HEK293 (cell line): Measurements from ENCODE around the gene GABRD.

Experiments
- AEBP2 ChIP-seq: fragments of 450-650 bp; formaldehyde crosslinking; IDR thresholded peaks from 2 replicates; pipeline ENCODE4 v1.5.1; 2016; ENCODE audit warnings: missing biosample characterization, missing genetic modification characterization, borderline replicate concordance
- ELK4 ChIP-seq: IDR thresholded peaks from 2 replicates; pipeline ENCODE4 v1.6.1; 2011; ENCODE audit warnings: mild to moderate bottlenecking, low read depth, low read length, borderline replicate concordance
- KLF1 ChIP-seq: fragments of 450-650 bp; formaldehyde crosslinking; IDR thresholded peaks from 2 replicates; pipeline ENCODE4 v1.5.1; 2016; ENCODE audit warnings: missing biosample characterization, missing genetic modification characterization
- MZF1 ChIP-seq: fragments of 450-650 bp; formaldehyde crosslinking; IDR thresholded peaks from 2 replicates; pipeline ENCODE4 v1.5.1; 2017; ENCODE audit warnings: missing biosample characterization, missing genetic modification characterization, borderline replicate concordance
- OSR2 ChIP-seq: fragments of 450-650 bp; formaldehyde crosslinking; IDR thresholded peaks from 2 replicates; pipeline ENCODE4 v1.5.1; 2016; ENCODE audit warnings: missing biosample characterization, missing genetic modification characterization
- PRDM2 ChIP-seq: fragments of 450-650 bp; formaldehyde crosslinking; IDR thresholded peaks from 2 replicates; pipeline ENCODE4 v1.5.1; 2016; ENCODE audit warnings: missing biosample characterization, missing genetic modification characterization, borderline replicate concordance
- SP2 ChIP-seq: fragments of 450-650 bp; formaldehyde crosslinking; IDR thresholded peaks from 2 replicates; pipeline ENCODE4 v1.5.1; 2016; ENCODE audit warnings: missing biosample characterization, missing genetic modification characterization
- SP7 ChIP-seq: fragments of 450-650 bp; formaldehyde crosslinking; IDR thresholded peaks from 2 replicates; pipeline ENCODE4 v1.5.1; 2016; ENCODE audit warnings: missing biosample characterization, missing genetic modification characterization
- TSHZ1 ChIP-seq: fragments of 450-650 bp; formaldehyde crosslinking; IDR thresholded peaks from 2 replicates; pipeline ENCODE4 v1.5.1; 2016; ENCODE audit warnings: missing biosample characterization, missing genetic modification characterization, borderline replicate concordance
- ZBTB21 ChIP-seq: fragments of 450-650 bp; formaldehyde crosslinking; IDR thresholded peaks from 2 replicates; pipeline ENCODE4 v1.5.1; 2017; ENCODE audit warnings: missing biosample characterization, missing genetic modification characterization
- ZFHX2 ChIP-seq: fragments of 450-650 bp; formaldehyde crosslinking; conservative IDR thresholded peaks from 2 replicates; pipeline ENCODE4 v1.5.1; 2016; ENCODE audit warnings: missing biosample characterization, missing genetic modification characterization
- ZNF133 ChIP-seq: fragments of 450-650 bp; formaldehyde crosslinking; IDR thresholded peaks from 2 replicates; pipeline ENCODE4 v1.5.1; 2016; ENCODE audit warnings: missing biosample characterization, missing genetic modification characterization
- ZNF324 ChIP-seq: fragments of 450-650 bp; formaldehyde crosslinking; IDR thresholded peaks from 2 replicates; pipeline ENCODE4 v1.5.1; 2016; ENCODE audit warnings: missing biosample characterization, missing genetic modification characterization
- ZNF366 ChIP-seq: fragments of 450-650 bp; formaldehyde crosslinking; conservative IDR thresholded peaks from 2 replicates; pipeline ENCODE4 v1.5.1; 2016; ENCODE audit warnings: missing biosample characterization, missing genetic modification characterization
- ZNF423 ChIP-seq: fragments of 450-650 bp; formaldehyde crosslinking; IDR thresholded peaks from 2 replicates; pipeline ENCODE4 v1.5.1; 2016; ENCODE audit warnings: missing biosample characterization, missing genetic modification characterization
- ZNF433 ChIP-seq: fragments of 450-650 bp; formaldehyde crosslinking; IDR thresholded peaks from 2 replicates; pipeline ENCODE4 v1.5.1; 2016; ENCODE audit warnings: missing biosample characterization, missing genetic modification characterization, low read depth
- ZNF48 ChIP-seq: fragments of 450-650 bp; formaldehyde crosslinking; IDR thresholded peaks from 2 replicates; pipeline ENCODE4 v1.5.1; 2016; ENCODE audit warnings: missing biosample characterization, missing genetic modification characterization
- ZNF571 ChIP-seq: fragments of 450-650 bp; formaldehyde crosslinking; IDR thresholded peaks from 2 replicates; pipeline ENCODE4 v1.5.0; 2017; ENCODE audit warnings: missing biosample characterization, missing genetic modification characterization
- ZNF658 ChIP-seq: fragments of 450-650 bp; formaldehyde crosslinking; IDR thresholded peaks from 2 replicates; pipeline ENCODE4; 2016; ENCODE audit warnings: missing biosample characterization, missing genetic modification characterization
- ZNF670 ChIP-seq: fragments of 450-650 bp; formaldehyde crosslinking; IDR thresholded peaks from 2 replicates; pipeline ENCODE4 v1.5.1; 2016; ENCODE audit warnings: missing biosample characterization, missing genetic modification characterization, low read depth
- ZNF677 ChIP-seq: fragments of 450-650 bp; IDR thresholded peaks from 2 replicates; pipeline ENCODE4 v1.5.0; 2018; ENCODE audit warnings: missing biosample characterization, mild to moderate bottlenecking, missing genetic modification characterization, moderate library complexity
- ZNF785 ChIP-seq: fragments of 450-650 bp; formaldehyde crosslinking; IDR thresholded peaks from 2 replicates; pipeline ENCODE4 v1.5.1; 2016; ENCODE audit warnings: missing biosample characterization, missing genetic modification characterization
- TF ChIP-seq, protein P1 (sequence below): fragments of 450-650 bp; formaldehyde crosslinking; conservative IDR thresholded peaks from 2 replicates; pipeline ENCODE4 v1.5.1; 2016; ENCODE audit warnings: low read depth, missing biosample characterization, missing genetic modification characterization
- TF ChIP-seq, protein P2 (sequence below): fragments of 450-650 bp; formaldehyde crosslinking; IDR thresholded peaks from 2 replicates; pipeline ENCODE4 v1.5.1; 2016; ENCODE audit warnings: missing biosample characterization, missing genetic modification characterization

GABRD gene

DNA sequence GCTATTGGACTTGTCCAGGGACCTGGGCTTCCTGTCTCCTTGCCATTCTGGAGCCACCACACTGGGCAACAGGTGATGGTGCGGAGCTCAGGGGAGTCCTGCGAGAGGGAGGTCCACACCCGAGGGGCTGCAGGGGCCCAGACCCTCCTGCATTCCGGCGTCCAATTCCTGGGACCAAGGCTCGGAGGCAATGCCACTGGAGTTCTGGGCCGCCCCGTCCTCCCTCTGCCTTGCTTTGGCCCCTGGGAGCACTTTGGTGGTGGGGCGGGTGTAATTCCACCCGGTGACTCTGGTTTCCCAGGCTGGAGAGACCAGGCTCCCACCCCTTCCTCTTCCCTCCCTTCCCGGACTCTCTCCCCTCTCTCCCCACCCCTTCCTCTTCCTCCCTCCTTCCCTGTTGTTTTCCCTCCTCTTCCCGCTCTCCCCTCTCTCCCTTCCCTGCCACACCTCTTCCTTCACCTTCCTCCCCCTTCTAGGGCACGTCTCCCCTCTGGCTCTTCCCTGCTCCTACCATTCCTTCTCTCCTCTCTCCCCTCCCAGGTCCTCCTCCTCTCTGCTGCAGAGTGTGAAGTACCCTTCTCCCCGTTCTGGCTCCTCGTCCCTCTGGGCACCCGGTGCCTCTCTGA lies 33.0 kb downstream of the GABRD start (continued):
- TF ChIP-seq MZF1 (tag by site-specific recombination) (no peak), SP7 (tag by site-specific recombination) (no peak), SP2 (peak; percentile 89), ZNF670 (tag by site-specific recombination) (no peak), OSR2 (tag by site-specific recombination) (no peak), AEBP2 (tag by site-specific recombination) (no peak), ZNF677 (tag by site-specific recombination) (no peak), ZNF48 (tag by site-specific recombination) (no peak), ZNF571 (tag by site-specific recombination) (no peak), ZFHX2 (tag by site-specific recombination) (0 out of 2 replicates have a peak, but pooled peaks have one; percentile 23), ZNF433 (tag by site-specific recombination) (no peak), ZNF324 (no peak), ELK4 (no peak), ZNF423 (tag by site-specific recombination) (no peak), ZBTB21 (no peak), ZNF658 (no peak), KLF1 (peak; percentile 67), ZNF366 (peak; percentile 88), TSHZ1 (tag by site-specific recombination) (no peak), ZNF785 (tag by site-specific recombination) (no peak), PRDM2 (tag by site-specific recombination) (no peak), ZNF133 (no peak)
- TF ChIP-seq, protein P1, sequence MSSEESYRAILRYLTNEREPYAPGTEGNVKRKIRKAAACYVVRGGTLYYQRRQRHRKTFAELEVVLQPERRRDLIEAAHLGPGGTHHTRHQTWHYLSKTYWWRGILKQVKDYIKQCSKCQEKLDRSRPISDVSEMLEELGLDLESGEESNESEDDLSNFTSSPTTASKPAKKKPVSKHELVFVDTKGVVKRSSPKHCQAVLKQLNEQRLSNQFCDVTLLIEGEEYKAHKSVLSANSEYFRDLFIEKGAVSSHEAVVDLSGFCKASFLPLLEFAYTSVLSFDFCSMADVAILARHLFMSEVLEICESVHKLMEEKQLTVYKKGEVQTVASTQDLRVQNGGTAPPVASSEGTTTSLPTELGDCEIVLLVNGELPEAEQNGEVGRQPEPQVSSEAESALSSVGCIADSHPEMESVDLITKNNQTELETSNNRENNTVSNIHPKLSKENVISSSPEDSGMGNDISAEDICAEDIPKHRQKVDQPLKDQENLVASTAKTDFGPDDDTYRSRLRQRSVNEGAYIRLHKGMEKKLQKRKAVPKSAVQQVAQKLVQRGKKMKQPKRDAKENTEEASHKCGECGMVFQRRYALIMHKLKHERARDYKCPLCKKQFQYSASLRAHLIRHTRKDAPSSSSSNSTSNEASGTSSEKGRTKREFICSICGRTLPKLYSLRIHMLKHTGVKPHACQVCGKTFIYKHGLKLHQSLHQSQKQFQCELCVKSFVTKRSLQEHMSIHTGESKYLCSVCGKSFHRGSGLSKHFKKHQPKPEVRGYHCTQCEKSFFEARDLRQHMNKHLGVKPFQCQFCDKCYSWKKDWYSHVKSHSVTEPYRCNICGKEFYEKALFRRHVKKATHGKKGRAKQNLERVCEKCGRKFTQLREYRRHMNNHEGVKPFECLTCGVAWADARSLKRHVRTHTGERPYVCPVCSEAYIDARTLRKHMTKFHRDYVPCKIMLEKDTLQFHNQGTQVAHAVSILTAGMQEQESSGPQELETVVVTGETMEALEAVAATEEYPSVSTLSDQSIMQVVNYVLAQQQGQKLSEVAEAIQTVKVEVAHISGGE (tag by site-specific recombination), result no peak
- TF ChIP-seq, protein P2, sequence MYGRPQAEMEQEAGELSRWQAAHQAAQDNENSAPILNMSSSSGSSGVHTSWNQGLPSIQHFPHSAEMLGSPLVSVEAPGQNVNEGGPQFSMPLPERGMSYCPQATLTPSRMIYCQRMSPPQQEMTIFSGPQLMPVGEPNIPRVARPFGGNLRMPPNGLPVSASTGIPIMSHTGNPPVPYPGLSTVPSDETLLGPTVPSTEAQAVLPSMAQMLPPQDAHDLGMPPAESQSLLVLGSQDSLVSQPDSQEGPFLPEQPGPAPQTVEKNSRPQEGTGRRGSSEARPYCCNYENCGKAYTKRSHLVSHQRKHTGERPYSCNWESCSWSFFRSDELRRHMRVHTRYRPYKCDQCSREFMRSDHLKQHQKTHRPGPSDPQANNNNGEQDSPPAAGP (tag by site-specific recombination), result peak; percentile 93
